ENCODE measurements around the gene LST1.
A peak's percentile ranks its signal among the peaks of the same experiment; 100 is the strongest.

Gene LST1

GRCh38 chr6:31634131-31634530 is 48.1 kb downstream of the LST1 start:
- no peak for TF ChIP-seq CTCF (conservative IDR thresholded peaks at IDR 0.05; ENCODE audit: control insufficient read depth, insufficient read depth, low read depth, low read length)
- H3K4me3 ChIP-seq (ENCODE audit: control insufficient read depth, low read depth, low read length), result no peak overlapping the region
- DNase-seq (ENCODE audit: low read depth), result peak; percentile 72

DNA sequence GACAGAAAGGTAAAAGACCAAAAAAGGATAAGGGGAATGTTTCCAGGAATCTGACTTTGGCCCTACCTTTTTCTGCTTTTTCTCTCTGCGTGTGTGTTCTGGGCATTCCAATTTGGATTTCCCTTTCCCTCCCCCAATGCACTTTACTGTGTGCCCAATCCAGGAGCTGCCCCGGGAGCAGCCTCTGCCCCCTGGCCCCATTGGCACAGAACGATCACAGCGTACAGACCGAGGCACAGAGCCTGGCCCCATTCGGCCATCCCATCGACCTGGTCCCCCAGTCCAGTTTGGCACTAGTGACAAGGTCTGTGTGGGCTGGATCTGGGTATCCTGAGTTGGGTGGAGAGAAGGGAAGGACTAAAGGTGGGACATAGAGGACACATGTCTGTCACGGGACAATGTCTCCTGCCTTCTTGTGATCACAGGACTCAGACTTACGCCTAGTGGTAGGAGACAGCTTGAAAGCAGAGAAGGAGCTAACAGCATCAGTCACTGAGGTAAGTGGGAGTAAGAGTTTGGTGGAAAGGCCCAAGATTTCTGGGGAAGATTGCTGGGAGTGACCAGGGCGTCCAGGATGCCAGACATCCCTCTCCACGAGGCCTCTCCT is 49.0 kb downstream of the LST1 start:
- no peak for DNase-seq (ENCODE audit: low read depth)
- no peak for TF ChIP-seq CTCF (conservative IDR thresholded peaks at IDR 0.05; ENCODE audit: control insufficient read depth, insufficient read depth, low read depth, low read length)
- no peak overlapping the region for H3K4me3 ChIP-seq (ENCODE audit: control insufficient read depth, low read depth, low read length)

- TF ChIP-seq CTCF (conservative IDR thresholded peaks at IDR 0.05; ENCODE audit: control insufficient read depth, insufficient read depth, low read depth, low read length), result no peak
- no peak overlapping the region for H3K4me3 ChIP-seq (ENCODE audit: control insufficient read depth, low read depth, low read length)
- DNase-seq (ENCODE audit: low read depth), result no peak
Measured at GRCh38 chr6:31636698-31637596, 50.9 kb downstream of the LST1 start.

All from fibroblast of mammary gland (primary cell).